H1 (cell line): ENCODE data around the gene GTPBP1. TPM values are rescaled to one million over a fixed set of nuclear protein-coding genes. Genes with fewer than 3 reads are reported as not detected.
A peak's percentile ranks its signal among the peaks of the same experiment; 100 is the strongest.

Source experiments
- CTCF ChIA-PET: fragments of 300-600 bp; sonication (Branson Sonifier 250); formaldehyde crosslinking; loops from one replicate; lab custom pipeline; 2021; ENCODE audit not compliant: partially characterized antibody; lab: Charles Lee
- POLR2A ChIA-PET: fragments of 300-600 bp; sonication (Branson Sonifier 250); formaldehyde crosslinking; loops from one replicate; lab custom pipeline; 2021; ENCODE audit warnings: inconsistent platforms; ENCODE audit not compliant: partially characterized antibody; lab: Charles Lee
- DNase-seq, 2 experiments: peaks; one replicate each; pipeline versions ENCODE4 v3.0.0 to v3.0.0-alpha.2; 2010 to 2022; ENCODE audit warnings: low spot score in 2 of 2, low read depth in 1 of 2, mixed read lengths in 1 of 2
- FAIRE-seq: peaks from 2 replicates; lab custom pipeline; 2011; peaks lifted over from hg19 to GRCh38; lab: Jason Lieb, UNC
- H2AFZ ChIP-seq: 2 replicates; pipeline ENCODE4 v1.8.1; 2012; ENCODE audit warnings: low read length, inconsistent platforms
- H2AK5ac ChIP-seq: 2 replicates; pipeline ENCODE4 v1.6.1; 2013; ENCODE audit warnings: low read depth, low read length
- H2BK120ac ChIP-seq: replicated peaks from 2 replicates; pipeline ENCODE3; 2013; ENCODE audit warnings: low read depth, low read length, inconsistent platforms
- H2BK12ac ChIP-seq: 2 replicates; pipeline ENCODE4 v1.6.1; 2013; ENCODE audit warnings: low read depth, low read length
- H2BK15ac ChIP-seq: 2 replicates; pipeline ENCODE4 v1.6.1; 2013; ENCODE audit warnings: low read length
- H2BK20ac ChIP-seq: 2 replicates; pipeline ENCODE4 v1.6.1; 2013; ENCODE audit warnings: low read length
- H2BK5ac ChIP-seq: 2 replicates; pipeline ENCODE4 v1.6.1; 2013; ENCODE audit warnings: low read depth, low read length
- H3K14ac ChIP-seq: 2 replicates; pipeline ENCODE4 v1.6.1; 2013; ENCODE audit warnings: inconsistent platforms; ENCODE audit not compliant: insufficient read length
- H3K18ac ChIP-seq: 2 replicates; pipeline ENCODE4 v1.6.1; 2013; ENCODE audit warnings: low read length; ENCODE audit errors: extremely low read depth
- H3K23ac ChIP-seq: 2 replicates; pipeline ENCODE4 v1.6.1; 2013; ENCODE audit warnings: inconsistent platforms; ENCODE audit not compliant: insufficient read length
- H3K23me2 ChIP-seq: 2 replicates; pipeline ENCODE4 v1.6.1; 2013; ENCODE audit warnings: low read depth, low read length
- H3K27ac ChIP-seq: 2 replicates; pipeline ENCODE4 v1.6.1; 2011; ENCODE audit warnings: low read depth, low read length, inconsistent platforms
- H3K27me3 ChIP-seq, 4 experiments: replicated peaks in 1 of 4; 1 replicate in 1 of 4; 2 replicates in 3 of 4; pipeline versions ENCODE4 v1.6.1 to v1.8.1; 2011 to 2013; ENCODE audit warnings: low read length in 3 of 4, mild to moderate bottlenecking in 3 of 4, inconsistent platforms in 2 of 4, mixed read lengths in 2 of 4, moderate library complexity in 1 of 4; ENCODE audit not compliant: control insufficient read depth in 3 of 4, insufficient read depth in 3 of 4; ENCODE audit errors: extremely low read depth in 1 of 4
- H3K36me3 ChIP-seq, 4 experiments: 2 replicates each; pipeline versions ENCODE4 v1.6.1 to v1.8.1; 2011 to 2013; ENCODE audit warnings: mild to moderate bottlenecking in 4 of 4, low read length in 3 of 4, moderate library complexity in 2 of 4, control low read depth in 1 of 4, inconsistent platforms in 1 of 4; ENCODE audit not compliant: insufficient read depth in 4 of 4, control insufficient read depth in 2 of 4
- H3K4ac ChIP-seq: replicated peaks from 2 replicates; pipeline ENCODE3; 2013; ENCODE audit warnings: low read length, low read depth, mixed read lengths, inconsistent platforms; ENCODE audit not compliant: insufficient read length
- H3K4me1 ChIP-seq, 4 experiments: replicated peaks in 1 of 4; 1 replicate in 1 of 4; 2 replicates in 3 of 4; pipeline versions ENCODE4 v1.6.1 to v1.8.1; 2011 to 2013; ENCODE audit warnings: low read length in 3 of 4, inconsistent platforms in 2 of 4, mixed read lengths in 1 of 4; ENCODE audit not compliant: insufficient read depth in 4 of 4, control insufficient read depth in 3 of 4
- H3K4me2 ChIP-seq, 2 experiments: 2 replicates each; pipeline versions ENCODE4 v1.6.1 to v1.8.1; 2011 to 2013; ENCODE audit warnings: low read depth in 2 of 2, low read length in 2 of 2, control low read depth in 1 of 2, inconsistent platforms in 1 of 2, mild to moderate bottlenecking in 1 of 2; ENCODE audit not compliant: insufficient read depth in 1 of 2
- H3K4me3 ChIP-seq, 4 experiments: fragments of 200-600, 300-600 bp in 1 of 4; sonication (generic), shearing (Covaris generic), sonication (Bioruptor Twin) in 1 of 4; 2 replicates each; pipeline versions ENCODE4 v1.5.1 to v1.8.1; 2011 to 2016; ENCODE audit warnings: low read length in 4 of 4, low read depth in 3 of 4, control low read depth in 2 of 4, inconsistent platforms in 2 of 4, mild to moderate bottlenecking in 2 of 4, mixed read lengths in 1 of 4, moderate library complexity in 1 of 4; ENCODE audit not compliant: insufficient read depth in 2 of 4; ENCODE audit errors: extremely low read depth in 1 of 4
- H3K56ac ChIP-seq: replicated peaks from 2 replicates; pipeline ENCODE3; 2013; ENCODE audit warnings: low read depth, mild to moderate bottlenecking, mixed read lengths, low read length, inconsistent platforms; ENCODE audit not compliant: insufficient read length
- H3K79me1 ChIP-seq: 2 replicates; pipeline ENCODE4 v1.6.1; 2013; ENCODE audit warnings: low read depth, low read length, control low read depth
- H3K79me2 ChIP-seq, 2 experiments: 2 replicates each; pipeline versions ENCODE4 v1.6.1 to v1.8.1; 2012 to 2013; ENCODE audit warnings: low read length in 2 of 2, mild to moderate bottlenecking in 2 of 2, inconsistent platforms in 1 of 2; ENCODE audit not compliant: insufficient read depth in 2 of 2, control insufficient read depth in 1 of 2
- H3K9ac ChIP-seq, 4 experiments: replicated peaks in 1 of 4; 1 replicate in 1 of 4; 2 replicates in 3 of 4; pipeline versions ENCODE4 v1.6.1 to v1.8.1; 2011 to 2013; ENCODE audit warnings: low read depth in 3 of 4, low read length in 3 of 4, control low read depth in 2 of 4, mild to moderate bottlenecking in 2 of 4, moderate library complexity in 2 of 4, inconsistent platforms in 1 of 4; ENCODE audit errors: extremely low read depth in 1 of 4
- H3K9me3 ChIP-seq, 2 experiments: 2 replicates each; pipeline versions ENCODE4 v1.6.1 to v1.8.1; 2012 to 2013; ENCODE audit warnings: mild to moderate bottlenecking in 2 of 2, moderate library complexity in 2 of 2, control low read depth in 1 of 2, inconsistent platforms in 1 of 2, low read depth in 1 of 2, low read length in 1 of 2, mixed read lengths in 1 of 2; ENCODE audit not compliant: insufficient read depth in 2 of 2
- H4K20me1 ChIP-seq, 2 experiments: replicated peaks in 1 of 2; 2 replicates each; pipeline versions ENCODE3 to v1.8.1; 2011 to 2013; ENCODE audit warnings: inconsistent platforms in 2 of 2, low read length in 2 of 2, mild to moderate bottlenecking in 1 of 2; ENCODE audit not compliant: insufficient read depth in 2 of 2, control insufficient read depth in 1 of 2
- H4K5ac ChIP-seq: 2 replicates; pipeline ENCODE4 v1.6.1; 2013; ENCODE audit warnings: low read length, low read depth, mixed read lengths, inconsistent platforms; ENCODE audit not compliant: insufficient read length
- H4K8ac ChIP-seq: 2 replicates; pipeline ENCODE4 v1.8.0; 2013; ENCODE audit warnings: mild to moderate bottlenecking, moderate library complexity, low read length, inconsistent platforms; ENCODE audit not compliant: insufficient read depth; ENCODE audit errors: extremely low read depth
- H4K91ac ChIP-seq: replicated peaks from 2 replicates; pipeline ENCODE3; 2013; ENCODE audit warnings: low read length, mixed read lengths, inconsistent platforms; ENCODE audit not compliant: insufficient read length
- BACH1 ChIP-seq: IDR thresholded peaks from 2 replicates; pipeline ENCODE4 v1.6.1; 2012; ENCODE audit warnings: low read length, improper control_type of control experiment
- CREB1 ChIP-seq: IDR thresholded peaks from 2 replicates; pipeline ENCODE4 v1.6.1; 2012; ENCODE audit warnings: inconsistent platforms
- HDAC2 ChIP-seq, 2 experiments: fragments of 300-600 bp in 1 of 2; sonication (generic) in 1 of 2; IDR thresholded peaks; 2 replicates each; pipeline ENCODE4 v1.6.1; 2011 to 2012; ENCODE audit warnings: low read depth in 2 of 2, low read length in 2 of 2, mild to moderate bottlenecking in 2 of 2, moderate library complexity in 2 of 2, borderline replicate concordance in 1 of 2, inconsistent platforms in 1 of 2
- KDM1A ChIP-seq: fragments of 200-600, 300-600 bp; sonication (generic); IDR thresholded peaks from 2 replicates; pipeline ENCODE4 v1.7.1; 2016; ENCODE audit warnings: mild to moderate bottlenecking, low read length, borderline replicate concordance
- PHF8 ChIP-seq: fragments of 200-600 bp; sonication (generic); conservative IDR thresholded peaks from 2 replicates; pipeline ENCODE4 v1.7.1; 2012; ENCODE audit warnings: low read depth, mild to moderate bottlenecking, inconsistent platforms, low read length, moderate library complexity
- SP1 ChIP-seq: IDR thresholded peaks from 2 replicates; pipeline ENCODE4 v1.6.1; 2011; ENCODE audit warnings: low read depth, low read length
- SP2 ChIP-seq: IDR thresholded peaks from 2 replicates; pipeline ENCODE4 v1.6.1; 2012; ENCODE audit warnings: mild to moderate bottlenecking, low read length, inconsistent platforms
- YY1 ChIP-seq: IDR thresholded peaks from 2 replicates; pipeline ENCODE4 v1.6.1; 2011; ENCODE audit warnings: low read depth, mild to moderate bottlenecking, low read length
- WGBS, 2 experiments: shearing (Covaris generic) in 1 of 2; methylation state at CpG; one replicate each; pipeline versions ENCODE4 v1.1.6 to v1.1.7; 2013 to 2015; ENCODE audit warnings: low lambda C conversion rate in 2 of 2, mixed read lengths in 2 of 2, inconsistent platforms in 1 of 2, low coverage in 1 of 2, missing lambda C conversion rate in 1 of 2; ENCODE audit not compliant: insufficient replicate concordance in 2 of 2, insufficient coverage in 1 of 2, insufficient read length in 1 of 2; ENCODE audit errors: extremely low coverage in 1 of 2, missing lambda C conversion rate in 1 of 2; 5-methylcytosine and 5-hydroxymethylcytosine counted together
- polyA plus RNA-seq, 7 experiments: library from polyadenylated mRNA; depleted of rRNA in 3 of 7; stranded (reverse) in 5 of 7; unstranded in 2 of 7; fragments of >200 nt in 5 of 7; fragments of 200-250 nt in 2 of 7; gene quantifications; 1 replicate in 5 of 7; 2 replicates in 1 of 7; 4 replicates in 1 of 7; pipeline versions ENCODE4 v1.2.1 to v1.2.3, GENCODE V29; 2011 to 2013; ENCODE audit warnings: missing spikeins in 2 of 7, mixed read lengths in 2 of 7
- total RNA-seq: library from RNA; stranded (reverse); fragmentation: NEBNext Ultra II Directional; extraction: Animal tissue kit (Norgen Biotek cat#: 25700); gene quantifications from 2 replicates; pipeline ENCODE4 v1.2.1, GENCODE V29; 2021

The GTPBP1 gene
- total and polyA plus RNA-seq, 2 of the 8 experiments (the other 6 are each of a cell fraction or from before 2014, with no cell fraction given) = 53.1 to 91.8 TPM

DNA sequence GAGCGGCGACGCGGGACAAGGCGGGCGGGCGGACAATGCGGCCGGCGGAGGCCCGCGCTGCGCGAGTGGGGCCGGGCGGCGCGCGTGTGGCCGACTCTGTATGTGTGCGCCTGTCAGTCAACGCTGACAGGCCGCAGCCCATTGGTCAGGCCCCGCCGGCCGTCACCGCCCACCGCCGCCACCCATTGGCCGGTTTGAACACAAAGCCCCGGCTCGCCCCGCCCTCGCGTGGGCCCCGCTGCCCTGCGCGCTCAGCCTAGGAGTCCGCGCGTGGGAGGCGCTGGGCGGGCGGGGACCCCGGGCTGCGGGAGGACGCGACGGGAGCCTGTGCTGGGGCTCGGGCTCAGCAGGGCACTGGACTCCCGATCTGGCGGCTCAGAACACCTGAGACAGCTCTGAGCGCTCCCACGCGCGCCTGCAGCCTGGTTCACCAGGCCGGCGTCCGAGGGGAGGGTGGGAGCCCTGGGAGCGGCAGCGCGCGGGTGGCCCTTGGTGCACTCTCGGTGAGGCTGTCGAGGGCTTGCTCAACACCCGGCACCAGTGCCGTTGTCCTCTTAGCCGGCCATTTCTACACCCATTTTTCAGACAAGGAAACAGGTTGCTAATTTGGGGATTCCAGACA lies 50.3 kb downstream of the GTPBP1 start, which contains the start of gene SUN2:
Gene SUN2, minus strand, starts transcription at position 88 of the 622 bp plus-strand sequence. CDS start 3,370 bp downstream, outside the sequence.
- Histone ChIP-seq H3K56ac (no peak within 1 kb of the TSS), H3K36me3 (no peaks in the 10 kb centered on the region), H3K23ac (no peak within 1 kb of the TSS), H3K4ac (no peak within 1 kb of the TSS), H3K4me3 (peak within 1 kb of the TSS; percentile 57 to 81 (median 60)), H3K79me1 (no peaks in the 10 kb centered on the region), H3K4me1 (peaks cover 4 to 16% (median 8%) of the 10 kb centered on the region in 4 experiments), H3K18ac (peak within 1 kb of the TSS; percentile 71; the same call in 1 of the 2 replicates), H3K9me3 (no peaks in the 10 kb centered on the region), H4K8ac (peak within 1 kb of the TSS; percentile 72; the same call in 1 of the 2 replicates), H3K27ac (no peak within 1 kb of the TSS; the same call in 1 of the 2 replicates), H2BK15ac (0 out of 2 replicates have a peak within 1 kb of the TSS, but pooled peaks have one; percentile 19), H4K91ac (no peak within 1 kb of the TSS), H4K20me1 (no peaks in the 10 kb centered on the region), H3K23me2 (peaks cover 17% of the 10 kb centered on the region; the same call in 1 of the 2 replicates), H2AFZ (no peak within 1 kb of the TSS), H2BK20ac (no peak within 1 kb of the TSS), H3K27me3 (peaks cover 0 to 7% (median 5%) of the 10 kb centered on the region in 4 experiments; a peak in 5 of 7 replicates), H2BK120ac (no peak within 1 kb of the TSS), H2BK12ac (no peak within 1 kb of the TSS; the same call in 1 of the 2 replicates), H4K5ac (no peak within 1 kb of the TSS), H3K9ac (peak within 1 kb of the TSS in 2 of 4 experiments; percentile 15 to 74; a peak in 3 of 7 replicates), H2BK5ac (no peak within 1 kb of the TSS), H3K4me2 (peak within 1 kb of the TSS; percentile 80 to 88), H3K79me2 (no peaks in the 10 kb centered on the region), H2AK5ac (no peak within 1 kb of the TSS), H3K14ac (no peak within 1 kb of the TSS)
- ChIA-PET CTCF (interaction anchor here (0.6 to 6.0 kb wide), 5 partner anchors 10 to 431 kb away, joined by 3 to 44 read pairs (median 3); no protein-coding TSS in a partner anchor), POLR2A (interaction anchor here (1.4 to 3.5 kb wide), 4 partner anchors 9 to 15 kb away, joined by 3 to 23 read pairs (median 8); no protein-coding TSS in a partner anchor)
- 2% methylated on average over 17 of the region's 68 CpGs; no CpG with 5 or more reads in 1 of the 2 experiments for WGBS, 2 experiments
- DNase-seq (peak in 1 of 2 experiments; percentile 88), FAIRE-seq (no peak)
- TF ChIP-seq PHF8 = peak; percentile 44; the same call in 1 of the 2 replicates
- no peak for TF ChIP-seq KDM1A
- TF ChIP-seq SP2 = no peak; the same call in 1 of the 2 replicates
- peak; percentile 59 for TF ChIP-seq BACH1
- 0 out of 4 replicates have a peak, but pooled peaks of 1 of the 2 experiments have one; percentile 27 for TF ChIP-seq HDAC2 (IDR thresholded peaks at IDR 0.05; ENCODE audit: borderline replicate concordance in 1 of 2, low read depth in 2 of 2, low read length in 2 of 2)
- TF ChIP-seq YY1 = 0 out of 2 replicates have a peak, but pooled peaks have one; percentile 15
- TF ChIP-seq SP1 = peak; percentile 57; the same call in 1 of the 2 replicates
- peak; percentile 43; the same call in 1 of the 2 replicates for TF ChIP-seq CREB1
